Measurements from ENCODE around the gene GRK2.

Gene GRK2

DNA sequence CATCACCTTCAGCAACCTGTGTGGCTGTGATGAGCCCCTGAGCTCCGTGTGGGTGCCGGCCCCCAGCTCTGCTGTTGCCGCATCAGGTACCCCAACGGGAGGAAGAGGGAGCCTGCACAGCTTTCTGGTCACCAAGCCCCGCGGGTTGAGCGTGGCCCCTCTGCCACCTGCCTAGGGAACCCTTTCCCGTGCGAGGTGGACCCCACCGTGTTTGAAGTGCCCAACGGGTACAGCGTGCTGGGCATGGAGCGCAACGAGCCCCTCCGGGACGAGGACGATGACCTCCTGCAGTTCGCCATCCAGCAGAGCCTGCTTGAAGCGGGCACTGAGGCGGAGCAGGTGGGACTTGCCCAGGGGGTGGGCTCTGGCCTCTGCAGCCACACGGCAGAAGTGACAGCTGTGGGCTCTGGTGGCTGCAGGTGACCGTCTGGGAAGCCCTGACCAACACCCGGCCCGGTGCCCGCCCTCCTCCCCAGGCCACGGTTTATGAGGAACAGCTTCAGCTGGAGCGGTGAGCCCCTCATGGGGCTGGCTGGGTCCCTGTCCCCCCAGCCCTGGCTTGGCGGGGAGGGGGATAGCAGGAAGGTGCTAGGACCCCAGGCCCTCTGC lies 35.1 kb downstream of the GRK2 start:
- DNase-seq: no peak

DNA sequence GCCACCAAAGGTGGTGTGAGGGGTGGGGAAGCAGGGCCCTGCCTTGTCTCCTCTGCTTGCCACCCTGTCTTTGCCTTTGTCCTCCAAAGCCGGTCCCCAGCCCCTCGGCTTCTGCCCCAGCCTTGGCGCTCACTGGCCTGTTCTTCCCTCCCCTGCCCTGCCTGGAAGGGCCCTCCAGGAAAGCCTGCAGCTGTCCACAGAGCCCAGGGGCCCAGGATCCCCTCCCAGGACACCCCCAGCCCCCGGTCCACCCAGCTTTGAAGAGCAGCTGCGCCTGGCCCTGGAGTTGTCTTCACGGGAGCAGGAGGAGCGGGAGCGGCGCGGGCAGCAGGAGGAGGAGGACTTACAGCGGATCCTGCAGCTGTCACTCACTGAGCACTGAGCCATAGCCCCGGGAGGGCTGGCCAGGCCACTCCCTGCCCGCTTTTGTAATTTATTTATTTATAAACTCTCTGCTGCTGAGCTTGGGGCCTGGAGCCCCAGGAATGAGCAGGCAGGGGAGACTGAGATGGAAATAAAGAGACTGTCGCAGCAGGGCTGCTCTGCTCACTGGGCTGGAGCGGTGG lies 35.8 kb downstream of the GRK2 start:
- DNase-seq: no peak

DNA sequence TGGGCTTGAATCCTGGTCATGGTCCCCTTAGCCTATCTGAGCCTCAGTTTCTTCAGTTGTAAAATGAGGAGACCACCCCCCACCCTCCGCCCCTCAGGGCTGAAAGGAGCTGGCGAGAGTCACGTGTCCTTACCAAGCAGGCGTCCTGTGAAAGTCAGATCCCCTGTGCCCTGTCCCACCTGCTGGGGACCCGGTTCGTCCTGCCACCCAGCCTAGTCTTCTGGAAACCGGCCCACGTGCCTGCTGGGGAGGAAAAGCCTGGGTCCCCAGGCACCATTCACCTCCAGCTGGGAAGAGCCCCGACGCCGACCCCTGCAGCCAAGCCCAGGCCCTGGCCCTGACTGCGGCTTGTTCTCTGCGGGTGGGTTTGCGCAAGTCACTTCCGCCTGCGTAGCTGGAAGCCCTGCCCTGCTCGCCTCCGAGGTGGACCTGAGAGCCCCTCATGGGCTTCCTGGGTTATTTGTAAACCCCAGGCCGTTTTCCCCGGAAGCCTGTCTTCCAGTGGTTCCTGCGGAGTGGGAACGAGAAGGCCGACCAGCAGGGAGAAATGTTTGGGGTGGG lies 36.4 kb downstream of the GRK2 start:
- no peak for DNase-seq

DNA sequence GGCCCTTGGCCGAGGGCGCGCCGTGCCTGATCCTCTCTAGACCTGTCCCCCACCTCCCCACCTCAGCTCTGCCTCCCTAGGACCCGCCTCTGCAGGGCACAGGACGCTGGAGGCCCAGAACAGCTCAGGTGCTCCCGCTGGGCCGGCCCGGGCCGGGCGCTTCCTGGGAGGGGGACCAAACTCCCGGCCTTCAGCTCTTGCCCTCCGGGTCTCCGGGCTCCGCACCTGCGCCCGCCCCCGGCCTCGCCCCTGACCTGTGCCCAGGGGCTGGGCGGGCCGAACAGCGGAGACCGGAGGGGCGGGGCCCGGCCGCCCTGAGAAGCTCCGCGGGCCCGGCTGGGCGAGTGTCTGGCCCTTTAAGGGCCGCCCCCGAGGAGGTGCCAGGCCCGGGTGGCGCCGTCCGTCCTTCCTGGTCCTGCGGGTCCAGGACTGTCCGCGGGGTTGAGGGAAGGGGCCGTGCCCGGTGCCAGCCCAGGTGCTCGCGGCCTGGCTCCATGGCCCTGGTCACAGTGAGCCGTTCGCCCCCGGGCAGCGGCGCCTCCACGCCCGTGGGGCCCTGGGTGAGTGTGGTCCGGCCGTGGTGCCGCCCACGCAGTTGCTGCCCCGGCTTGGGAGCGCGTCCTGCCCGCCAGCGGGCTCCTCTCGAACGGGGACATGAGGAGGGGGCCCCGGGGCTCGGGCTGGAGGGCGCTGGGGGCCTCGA lies 37.0 kb downstream of the GRK2 start, which contains the start of gene SSH3:
SSH3 (plus strand) TSS at position 399 of the 703 bp plus-strand sequence; CDS start at position 495, 96 bp downstream.
- peak; percentile 64 for DNase-seq

DNA sequence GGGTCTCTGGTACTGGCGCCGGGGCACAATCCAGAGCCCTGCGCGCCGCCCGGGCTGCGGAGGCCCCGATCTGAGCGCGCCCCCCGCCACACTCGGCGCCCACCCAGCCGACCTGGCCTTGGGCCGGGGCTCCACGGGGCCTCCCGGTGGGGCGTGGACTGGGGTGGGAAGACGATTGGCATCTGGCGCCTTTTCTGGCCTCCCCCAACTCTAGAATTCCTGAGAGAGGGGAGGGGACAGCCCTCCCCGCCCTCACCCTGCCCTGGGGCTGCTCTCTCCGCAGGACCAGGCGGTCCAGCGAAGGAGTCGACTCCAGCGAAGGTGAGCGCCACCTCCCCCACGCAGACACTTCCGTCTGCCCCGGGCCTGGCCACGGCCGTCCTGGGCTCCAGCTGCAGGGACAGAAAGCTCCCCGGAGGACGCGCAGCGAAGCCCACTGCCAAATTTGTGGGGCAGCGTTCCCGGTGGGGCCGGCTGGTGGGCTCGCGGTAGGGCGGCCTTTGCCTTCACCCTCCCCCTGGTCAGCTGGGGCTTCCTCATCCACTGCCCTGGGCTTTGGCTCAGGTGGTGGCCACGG lies 37.6 kb downstream of the GRK2 start:
- DNase-seq: peak; percentile 54

DNA sequence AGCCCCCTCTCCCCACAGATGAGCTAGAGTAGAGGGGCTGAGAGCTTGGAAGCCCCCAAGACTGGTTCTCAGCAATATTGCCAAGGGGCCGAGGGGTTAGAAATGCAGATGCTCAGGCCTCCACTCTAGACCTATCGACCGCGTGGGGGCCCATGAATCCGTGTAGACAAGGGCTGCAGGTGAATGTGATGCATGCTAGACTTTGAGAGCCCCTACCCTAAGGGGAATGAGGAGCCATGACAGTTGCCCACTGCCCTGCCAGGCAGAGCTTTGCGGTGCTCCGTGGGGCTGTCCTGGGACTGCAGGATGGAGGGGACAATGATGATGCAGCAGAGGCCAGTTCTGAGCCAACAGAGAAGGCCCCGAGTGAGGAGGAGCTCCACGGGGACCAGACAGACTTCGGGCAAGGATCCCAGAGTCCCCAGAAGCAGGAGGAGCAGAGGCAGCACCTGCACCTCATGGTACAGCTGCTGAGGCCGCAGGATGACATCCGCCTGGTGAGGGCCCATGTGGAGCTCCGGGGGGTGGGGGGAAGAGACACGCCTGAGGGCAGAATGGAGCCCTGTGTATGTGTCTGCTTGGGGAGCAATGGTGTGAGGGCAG lies 38.3 kb downstream of the GRK2 start:
- DNase-seq: no peak

DNA sequence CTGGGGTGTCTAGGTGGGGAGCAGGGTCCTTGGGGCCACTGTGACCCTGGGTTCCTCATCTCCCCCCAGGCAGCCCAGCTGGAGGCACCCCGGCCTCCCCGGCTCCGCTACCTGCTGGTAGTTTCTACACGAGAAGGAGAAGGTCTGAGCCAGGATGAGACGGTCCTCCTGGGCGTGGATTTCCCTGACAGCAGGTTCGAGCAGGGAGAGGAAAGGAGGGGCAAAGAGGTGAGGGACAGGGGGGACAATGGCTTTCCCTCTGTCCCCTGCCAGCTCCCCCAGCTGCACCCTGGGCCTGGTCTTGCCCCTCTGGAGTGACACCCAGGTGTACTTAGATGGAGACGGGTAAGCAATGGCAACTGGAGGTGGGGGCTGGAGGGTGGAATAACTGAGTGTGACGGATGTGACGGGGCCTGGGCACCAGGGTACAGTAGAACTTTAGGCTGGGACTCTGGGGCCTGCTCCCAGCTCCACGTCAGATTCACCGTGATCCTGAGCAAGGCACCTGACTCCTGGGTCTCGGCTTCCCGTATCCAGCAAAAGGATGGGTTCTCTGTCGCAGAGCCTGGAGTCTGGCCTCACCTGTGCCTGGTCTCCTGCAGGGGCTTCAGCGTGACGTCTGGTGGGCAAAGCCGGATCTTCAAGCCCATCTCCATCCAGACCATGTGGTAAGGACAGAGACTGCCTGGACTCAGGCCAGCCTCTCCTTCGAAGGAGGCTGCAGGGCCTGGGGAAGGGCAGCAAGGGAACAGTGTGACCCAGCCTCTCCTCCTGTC lies 40.7 kb downstream of the GRK2 start:
- DNase-seq: no peak

DNA sequence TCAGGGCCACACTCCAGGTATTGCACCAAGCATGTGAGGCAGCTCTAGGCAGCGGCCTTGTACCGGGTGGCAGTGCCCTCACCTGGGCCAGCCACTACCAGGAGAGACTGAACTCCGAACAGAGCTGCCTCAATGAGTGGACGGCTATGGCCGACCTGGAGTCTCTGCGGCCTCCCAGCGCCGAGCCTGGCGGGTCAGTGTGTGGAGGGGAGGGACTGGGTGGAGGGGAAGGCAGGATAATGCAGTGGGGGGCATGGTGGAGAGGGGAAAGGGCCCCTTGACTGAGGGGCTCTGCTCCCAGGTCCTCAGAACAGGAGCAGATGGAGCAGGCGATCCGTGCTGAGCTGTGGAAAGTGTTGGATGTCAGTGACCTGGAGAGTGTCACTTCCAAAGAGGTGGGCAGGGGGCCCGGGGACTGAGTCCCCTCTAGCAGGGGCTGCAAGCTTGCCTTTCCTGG lies 41.3 kb downstream of the GRK2 start:
- no peak for DNase-seq

DNA sequence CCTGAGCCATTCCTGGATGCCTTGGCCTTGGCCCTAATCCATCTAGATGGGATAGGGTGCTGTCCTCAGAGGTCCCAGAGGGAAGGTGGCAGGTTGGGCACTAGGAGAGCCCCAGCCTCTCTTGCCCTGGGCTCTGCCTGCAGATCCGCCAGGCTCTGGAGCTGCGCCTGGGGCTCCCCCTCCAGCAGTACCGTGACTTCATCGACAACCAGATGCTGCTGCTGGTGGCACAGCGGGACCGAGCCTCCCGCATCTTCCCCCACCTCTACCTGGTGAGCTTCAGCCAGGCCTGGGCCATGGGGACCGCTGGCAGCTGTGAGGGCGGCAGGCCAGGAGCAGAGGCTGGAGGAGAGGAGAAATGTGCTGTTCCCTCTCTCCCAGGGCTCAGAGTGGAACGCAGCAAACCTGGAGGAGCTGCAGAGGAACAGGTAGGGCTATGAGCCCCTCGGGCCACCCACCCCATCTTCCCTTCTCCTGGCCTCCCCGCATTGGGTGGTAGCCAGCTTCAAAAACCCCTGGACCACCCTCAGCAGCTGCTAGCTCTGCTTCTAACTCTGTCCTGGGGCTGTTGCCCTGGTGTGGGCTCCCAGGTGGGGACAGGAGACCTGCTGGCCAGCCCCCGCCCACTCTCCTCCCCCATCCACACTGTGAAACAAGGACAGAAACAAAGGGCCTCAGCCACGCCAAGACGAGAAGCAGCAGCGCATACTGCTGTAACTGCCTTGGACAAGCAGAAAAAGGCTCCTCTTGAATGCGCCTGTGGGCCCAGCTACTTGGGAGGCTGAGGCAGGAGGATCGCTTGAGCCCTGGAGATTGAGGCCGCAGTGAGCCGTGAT lies 42.0 kb downstream of the GRK2 start:
- no peak for DNase-seq

DNA sequence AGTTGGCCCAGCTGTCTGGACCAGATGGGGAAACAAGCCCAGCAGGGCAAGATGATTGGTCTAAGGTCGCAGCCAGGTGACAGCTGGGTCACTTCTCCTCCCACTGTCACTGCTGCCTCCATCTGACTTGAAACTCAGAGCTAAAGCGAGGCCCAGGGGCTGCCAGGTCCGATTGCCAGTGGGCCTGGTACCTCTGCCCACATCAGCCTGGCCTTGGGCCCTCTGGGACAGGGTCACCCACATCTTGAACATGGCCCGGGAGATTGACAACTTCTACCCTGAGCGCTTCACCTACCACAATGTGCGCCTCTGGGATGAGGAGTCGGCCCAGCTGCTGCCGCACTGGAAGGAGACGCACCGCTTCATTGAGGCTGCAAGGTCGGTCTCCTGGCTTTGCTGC lies 42.9 kb downstream of the GRK2 start:
- DNase-seq: no peak

DNA sequence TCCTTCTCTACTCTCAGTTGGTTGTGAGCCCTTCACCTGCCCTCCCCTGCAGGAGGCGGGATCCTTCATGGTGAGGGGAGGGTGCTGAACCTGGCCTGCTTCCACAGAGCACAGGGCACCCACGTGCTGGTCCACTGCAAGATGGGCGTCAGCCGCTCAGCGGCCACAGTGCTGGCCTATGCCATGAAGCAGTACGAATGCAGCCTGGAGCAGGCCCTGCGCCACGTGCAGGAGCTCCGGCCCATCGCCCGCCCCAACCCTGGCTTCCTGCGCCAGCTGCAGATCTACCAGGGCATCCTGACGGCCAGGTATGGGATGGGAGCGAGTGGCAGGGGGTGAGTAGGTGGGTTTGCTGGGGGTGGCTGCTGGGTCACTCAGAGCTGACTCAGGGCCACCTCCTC lies 43.4 kb downstream of the GRK2 start:
- DNase-seq: no peak

DNA sequence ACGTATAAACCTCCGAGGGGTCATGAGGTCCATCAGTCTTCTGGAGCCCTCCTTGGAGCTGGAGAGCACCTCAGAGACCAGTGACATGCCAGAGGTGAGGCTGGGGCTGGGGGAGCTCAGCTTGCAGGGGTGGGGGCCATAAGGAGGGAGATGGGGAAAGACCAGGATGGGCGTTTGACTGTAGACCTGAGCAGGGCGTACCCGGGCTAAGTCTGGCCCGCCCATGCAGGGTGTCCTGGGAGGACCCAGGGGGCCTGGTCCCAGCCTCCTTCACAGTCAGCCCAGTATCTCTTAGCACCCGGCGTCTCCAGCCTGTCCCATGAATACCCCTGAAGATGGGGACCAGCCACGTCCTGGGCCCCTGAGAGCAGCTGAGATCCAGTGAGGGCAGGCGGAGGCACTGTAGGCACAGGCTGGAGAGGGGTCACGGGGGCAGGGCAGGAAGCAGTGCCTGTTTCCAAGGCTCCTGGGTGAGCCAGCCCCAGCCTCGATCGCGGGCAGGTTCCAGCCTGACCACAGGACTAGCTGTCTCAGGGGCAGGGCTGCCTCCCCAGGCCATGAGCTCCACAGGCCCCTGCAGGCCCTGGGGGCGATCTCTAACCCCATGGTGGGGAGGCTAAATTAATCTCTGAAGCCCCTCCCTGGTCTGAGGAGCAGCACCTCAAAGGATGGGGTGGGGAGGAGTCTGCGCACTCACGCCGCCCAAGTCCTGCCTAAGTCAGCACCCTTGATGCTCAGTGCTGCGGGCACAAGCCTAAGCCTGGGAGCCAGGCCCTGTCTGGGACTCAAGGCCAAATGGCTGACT lies 44.2 kb downstream of the GRK2 start:
- no peak for DNase-seq

DNA sequence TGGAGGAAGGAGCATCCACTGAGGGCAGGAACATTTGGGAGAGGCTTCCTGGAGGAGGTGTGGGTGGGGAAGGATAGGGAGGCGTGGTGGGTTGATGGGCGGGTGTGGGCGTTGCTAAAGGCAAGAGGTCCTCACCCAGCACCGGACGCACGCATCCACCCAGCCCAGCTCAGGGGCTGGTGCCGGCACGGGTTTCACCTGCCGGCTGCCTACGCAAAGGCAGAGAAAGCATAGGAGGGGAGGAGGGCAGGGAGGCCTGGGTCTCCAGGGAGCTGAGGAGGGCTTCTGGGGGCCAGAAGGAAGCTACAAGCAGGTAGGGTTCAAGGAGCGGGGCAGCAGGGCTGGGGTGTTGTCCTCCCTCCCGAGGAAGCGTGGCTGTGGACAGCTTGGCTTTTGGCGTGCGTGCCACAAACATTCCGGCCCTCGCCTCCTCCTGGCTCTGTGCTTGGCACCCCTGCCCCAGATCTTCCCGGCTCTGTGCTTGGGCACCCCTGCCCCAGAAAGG lies 44.8 kb downstream of the GRK2 start:
- DNase-seq: no peak

DNA sequence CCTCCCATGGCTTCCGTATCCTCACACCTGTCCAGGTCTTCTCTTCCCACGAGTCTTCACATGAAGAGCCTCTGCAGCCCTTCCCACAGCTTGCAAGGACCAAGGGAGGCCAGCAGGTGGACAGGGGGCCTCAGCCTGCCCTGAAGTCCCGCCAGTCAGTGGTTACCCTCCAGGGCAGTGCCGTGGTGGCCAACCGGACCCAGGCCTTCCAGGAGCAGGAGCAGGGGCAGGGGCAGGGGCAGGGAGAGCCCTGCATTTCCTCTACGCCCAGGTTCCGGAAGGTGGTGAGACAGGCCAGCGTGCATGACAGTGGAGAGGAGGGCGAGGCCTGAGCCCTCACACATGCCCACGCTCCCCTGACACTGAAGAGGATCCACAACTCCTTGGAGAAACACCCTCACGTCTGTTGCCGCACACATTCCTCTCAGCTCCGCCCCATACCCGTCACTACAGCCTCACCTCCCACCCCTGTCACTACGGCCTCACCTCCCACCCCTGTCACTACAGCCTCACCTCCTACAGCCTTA lies 45.3 kb downstream of the GRK2 start:
- no peak for DNase-seq

DNA sequence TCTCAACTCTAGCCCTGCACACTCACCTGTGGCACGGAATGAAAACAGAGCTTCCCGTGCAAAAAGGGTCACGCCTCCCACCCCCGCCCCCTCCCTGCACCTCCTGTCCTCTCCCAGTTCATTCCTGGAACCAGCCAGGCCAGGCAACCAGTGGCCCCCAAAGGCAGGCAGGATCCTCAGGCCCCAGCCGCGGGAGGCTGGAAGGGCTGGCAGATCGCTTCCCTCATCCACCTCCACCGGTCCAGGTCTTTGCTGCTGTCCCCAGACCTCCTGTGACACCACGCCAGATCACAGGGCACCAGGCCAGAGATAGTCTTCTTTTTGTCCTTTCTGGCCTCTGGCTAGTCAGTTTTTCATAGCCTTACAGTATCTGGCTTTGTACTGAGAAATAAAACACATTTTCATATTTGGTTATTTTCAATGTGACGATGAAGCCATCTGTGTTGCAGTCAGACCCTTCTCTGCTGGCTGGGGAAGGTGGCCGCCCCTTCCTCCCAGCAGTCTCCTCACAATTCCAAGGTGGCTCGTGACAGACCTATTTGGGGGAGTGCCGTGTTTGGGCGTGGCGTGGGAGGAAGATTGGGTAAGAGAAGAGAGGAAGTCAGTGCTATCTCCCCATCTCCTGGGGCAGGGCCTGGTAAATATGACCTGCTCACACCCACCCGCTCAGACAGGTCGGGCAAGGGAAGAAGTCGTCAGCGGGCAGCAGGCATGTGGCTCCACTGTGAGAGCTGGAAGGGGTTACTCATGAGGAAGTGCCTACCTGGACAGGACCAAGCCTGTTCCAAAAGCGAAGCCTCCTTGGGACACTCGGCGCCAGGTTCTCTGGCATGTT lies 46.1 kb downstream of the GRK2 start:
- DNase-seq: peak; percentile 68

DNA sequence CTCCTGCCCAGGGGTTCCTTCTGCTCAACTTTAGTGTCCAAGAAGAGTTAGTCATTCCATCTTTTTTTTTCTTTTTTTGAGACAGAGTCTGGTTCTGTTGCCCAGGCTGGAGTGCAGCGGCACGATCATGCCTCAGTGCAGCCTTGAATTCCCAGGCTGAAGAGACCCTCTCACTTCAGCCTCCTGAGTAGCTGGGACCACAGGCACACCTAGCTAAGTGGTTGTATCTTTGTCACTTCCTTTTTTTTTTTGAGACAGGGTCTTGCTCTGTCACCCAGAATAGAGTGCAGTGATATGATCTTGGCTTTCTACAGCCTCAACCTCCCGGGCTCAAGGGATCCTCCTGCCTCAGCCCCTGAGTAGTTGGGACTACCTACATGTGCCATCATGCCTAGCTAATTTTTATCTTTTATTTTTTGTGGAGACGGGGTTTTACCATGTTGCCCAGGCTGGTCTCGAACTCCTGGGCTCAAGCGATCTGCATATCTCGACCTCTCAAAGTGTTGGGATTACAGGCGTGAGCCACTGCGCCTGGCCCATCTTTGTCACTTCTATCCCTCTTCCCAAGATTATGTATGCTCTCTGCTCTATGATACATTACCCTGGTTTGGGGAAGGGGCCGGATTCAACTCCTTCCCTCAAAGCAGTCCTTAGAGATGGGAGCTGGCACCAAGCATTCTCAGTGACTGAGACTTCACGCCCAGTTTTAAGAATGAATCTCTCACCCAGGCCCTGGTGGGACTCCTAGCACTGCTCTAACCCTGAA lies 47.0 kb downstream of the GRK2 start:
- DNase-seq: no peak

DNA sequence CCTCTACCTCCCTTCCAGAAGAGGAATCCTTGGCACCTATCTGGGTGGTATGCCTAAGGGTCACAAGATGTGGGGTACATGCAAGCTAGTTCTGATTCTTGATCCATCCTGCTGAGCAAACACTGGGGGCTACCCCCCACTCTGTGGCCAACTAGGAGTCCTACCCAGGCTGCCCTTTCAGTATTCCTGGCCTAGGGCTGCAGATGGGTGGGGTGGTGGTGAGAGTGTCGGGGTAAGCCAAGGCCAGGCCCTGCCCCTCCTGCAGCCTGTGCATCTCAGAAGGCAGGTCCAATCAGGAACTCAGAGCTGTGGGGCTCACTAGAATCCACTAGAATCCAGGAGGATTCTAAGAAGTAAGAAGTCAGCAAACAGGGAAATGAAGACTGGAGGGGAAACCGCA lies 47.9 kb downstream of the GRK2 start:
- no peak for DNase-seq

DNA sequence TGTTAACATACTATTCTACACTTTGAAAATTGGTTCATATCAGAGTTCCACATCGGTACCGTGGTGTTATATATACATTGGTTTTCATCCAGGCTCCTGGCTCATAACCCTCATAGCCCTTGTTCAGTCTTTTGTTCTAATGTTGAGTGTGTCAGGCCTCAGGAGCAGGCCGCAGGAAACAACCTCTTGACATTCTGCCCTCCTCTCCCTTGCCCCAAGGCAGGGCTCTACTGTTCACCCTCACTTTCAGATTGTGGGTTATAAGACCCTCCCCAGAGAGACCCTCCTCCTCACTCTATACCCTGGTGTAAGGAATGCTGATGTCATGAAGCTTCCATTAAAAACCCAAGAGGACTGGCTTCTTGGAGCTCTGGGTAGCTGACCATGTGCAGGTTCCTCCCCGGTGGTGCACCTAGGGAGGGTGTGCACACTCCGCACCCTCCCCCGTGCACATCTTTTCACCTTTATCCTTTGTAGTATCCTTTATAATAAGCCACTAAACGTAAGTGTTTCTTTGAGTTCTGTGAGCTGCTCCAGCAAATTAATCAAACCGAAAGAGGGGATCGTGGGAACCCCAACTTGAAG lies 49.1 kb downstream of the GRK2 start:
- DNase-seq: no peak
